GM21619 (cell line): Measurements from ENCODE around the gene SRC.
A peak's percentile ranks its signal among the peaks of the same experiment; 100 is the strongest.

Source experiments
- ATAC-seq: cut with Tn5 transposase; IDR thresholded peaks from one replicate; pipeline ENCODE4 v1.9.1; 2021; ENCODE audit not compliant: unreplicated experiment

SRC gene

GRCh38 chr20:37380864-37381579, 35.1 kb downstream of the SRC start:
- ATAC-seq: no peak

DNA sequence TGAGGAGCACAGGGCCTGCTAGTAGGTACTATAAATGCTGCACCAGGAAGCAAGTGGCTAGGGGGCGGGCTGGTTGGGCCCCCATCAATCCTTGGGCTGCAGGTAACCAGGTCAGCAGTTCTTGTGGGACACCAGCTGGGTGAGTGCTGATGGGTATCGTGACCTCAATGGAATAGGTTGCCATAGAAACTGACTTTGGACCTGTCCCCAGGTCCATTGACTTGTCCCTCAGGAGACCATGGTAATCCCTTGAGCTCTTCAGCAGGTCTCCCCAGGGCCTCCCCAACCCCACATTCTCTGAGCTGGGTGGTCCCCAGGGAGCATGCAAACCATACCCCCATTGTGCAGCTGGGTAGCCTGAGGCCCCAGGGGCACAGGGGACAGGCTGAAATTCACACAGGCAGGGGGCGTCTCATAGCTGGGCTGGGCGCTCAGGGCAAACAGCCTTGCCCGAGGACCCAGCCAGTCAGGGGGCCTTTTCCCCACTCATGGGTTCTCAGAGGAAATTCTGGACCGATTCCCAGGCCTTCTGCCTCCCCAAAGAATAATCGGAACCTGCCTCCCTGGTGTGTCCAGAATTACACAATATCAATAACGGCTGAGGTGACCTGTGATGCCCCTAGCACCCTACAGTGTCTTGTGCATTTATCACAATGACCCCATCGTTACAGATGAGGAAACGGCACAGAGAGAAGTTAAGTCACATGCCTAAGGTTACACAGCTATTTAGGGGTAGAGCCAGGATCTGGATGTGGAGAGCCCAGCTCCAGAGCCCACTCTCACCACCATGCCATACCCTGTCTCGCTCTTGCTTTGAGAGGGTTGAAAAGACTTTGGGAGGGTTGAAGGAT, 35.9 kb downstream of the SRC start:
- ATAC-seq: no peak

GRCh38 chr20:37382482-37383120, 36.7 kb downstream of the SRC start:
- ATAC-seq: no peak

GRCh38 chr20:37383229-37383989, 37.5 kb downstream of the SRC start:
- ATAC-seq: no peak

DNA sequence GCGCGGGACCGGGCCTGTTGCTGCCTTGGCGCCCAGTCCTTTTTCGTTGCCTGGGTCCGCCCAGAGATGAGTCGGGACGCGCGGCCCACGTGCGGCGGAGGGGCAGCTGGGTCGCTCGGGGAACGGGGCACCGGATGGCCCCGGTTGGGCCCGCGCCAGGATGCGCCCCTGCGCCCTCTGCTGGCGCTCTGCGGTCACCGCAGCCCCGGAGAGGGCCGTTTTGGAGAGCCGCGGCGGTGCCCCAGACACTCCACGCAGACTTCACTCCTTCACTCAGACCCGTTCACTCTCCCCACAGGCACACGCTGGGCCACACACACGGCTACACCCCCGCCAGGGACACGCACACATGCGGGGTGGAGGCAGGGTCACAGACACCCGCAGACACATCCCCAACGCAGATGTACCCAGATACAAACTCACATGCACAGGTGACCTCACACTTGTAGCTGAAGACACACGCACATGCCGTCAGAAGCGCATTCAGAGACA, 38.8 kb downstream of the SRC start:
- ATAC-seq: peak; percentile 58

DNA sequence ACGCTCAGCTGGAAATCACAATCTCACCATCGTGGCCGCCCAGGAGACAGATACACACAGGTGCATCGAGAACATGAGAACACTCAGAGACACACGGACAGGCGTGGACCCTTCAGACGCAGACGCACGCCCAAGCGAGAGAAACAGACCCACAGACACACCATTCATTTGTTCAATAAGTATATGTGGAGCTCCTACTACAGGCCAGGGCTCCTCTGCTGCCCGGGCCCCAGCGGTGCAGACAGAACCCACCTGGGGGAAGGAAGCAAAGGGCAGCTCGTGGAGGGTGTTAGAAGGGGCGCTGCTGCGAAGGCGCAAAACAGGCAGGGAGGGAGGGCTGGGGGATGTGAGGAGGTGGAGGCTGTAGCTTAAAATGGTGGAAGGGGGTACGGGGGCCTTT, 39.2 kb downstream of the SRC start:
- no peak for ATAC-seq

GRCh38 chr20:37385659-37386504, 39.9 kb downstream of the SRC start:
- ATAC-seq: no peak

GRCh38 chr20:37386505-37387251, 40.7 kb downstream of the SRC start:
- no peak for ATAC-seq

GRCh38 chr20:37387519-37388269, 41.8 kb downstream of the SRC start:
- no peak for ATAC-seq

- no peak for ATAC-seq
Measured at GRCh38 chr20:37388831-37389230, 42.9 kb downstream of the SRC start.

- ATAC-seq: no peak
Measured at GRCh38 chr20:37389241-37389747, 43.4 kb downstream of the SRC start.

DNA sequence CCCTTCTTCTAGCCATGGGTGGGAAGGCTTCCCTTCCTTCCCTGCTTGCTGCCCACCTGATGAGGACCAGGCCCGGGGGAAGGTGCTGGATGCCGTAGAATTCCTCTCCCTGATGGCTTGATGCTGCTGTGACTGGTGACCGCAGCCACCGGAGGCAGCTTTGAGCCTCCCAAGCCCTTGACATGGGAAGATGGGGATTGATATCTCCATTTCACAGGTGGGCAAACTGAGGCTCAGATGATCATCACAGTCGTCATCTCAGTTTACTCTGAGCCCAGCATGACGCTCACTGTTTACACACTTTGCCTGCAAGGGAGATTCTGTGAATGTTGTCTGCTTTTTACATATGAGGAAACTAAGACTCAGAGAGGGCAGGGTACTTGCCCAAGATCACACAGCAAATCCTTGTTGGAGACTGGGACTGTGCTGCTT, 43.9 kb downstream of the SRC start:
- no peak for ATAC-seq

- ATAC-seq: no peak
Measured at GRCh38 chr20:37390503-37390890, 44.6 kb downstream of the SRC start.

- ATAC-seq: no peak
Measured at GRCh38 chr20:37390891-37391525, 45.1 kb downstream of the SRC start.

DNA sequence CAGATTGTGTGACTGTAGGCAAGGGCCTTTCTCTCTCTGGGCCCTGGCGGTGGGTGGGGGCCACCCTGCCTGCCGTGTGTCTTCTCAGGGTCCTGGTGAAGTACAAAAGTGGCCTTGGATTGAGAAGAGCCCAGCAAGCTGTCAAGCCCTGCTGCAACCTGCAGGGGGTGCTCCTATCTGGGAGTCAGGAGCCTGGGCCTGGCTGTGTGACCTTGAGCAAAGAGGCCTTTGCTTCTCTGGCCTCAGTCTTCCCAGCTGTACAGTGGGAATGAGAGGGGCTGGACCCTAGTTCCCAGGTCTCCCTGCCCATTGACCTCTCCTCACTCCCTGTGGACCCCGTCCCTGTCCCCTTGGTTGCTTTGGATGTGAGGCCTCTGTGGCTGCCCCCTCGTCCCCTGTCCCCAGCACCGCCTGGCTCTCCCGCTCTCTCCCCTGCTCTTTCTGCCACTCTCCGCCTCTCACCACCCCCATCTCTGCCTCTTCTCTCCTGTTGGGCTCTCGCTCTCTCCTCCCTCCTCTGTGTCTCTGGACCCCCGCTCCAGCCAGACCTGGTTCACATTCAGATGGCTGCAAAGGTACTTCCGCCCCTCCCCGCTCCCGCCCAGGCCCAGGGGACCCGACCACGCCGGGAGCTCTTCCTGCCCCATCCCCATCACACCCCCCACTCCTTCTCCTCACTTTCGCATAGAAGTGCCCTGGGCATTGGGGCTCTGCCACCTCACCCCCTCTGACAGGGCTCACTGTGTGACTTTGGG, 46.7 kb downstream of the SRC start:
- no peak for ATAC-seq

- no peak for ATAC-seq
Measured at GRCh38 chr20:37393196-37393862, 47.4 kb downstream of the SRC start.
